IMR-90 (cell line): ENCODE measurements around the gene ACHE. TPM values are rescaled to one million over a fixed set of nuclear protein-coding genes. Genes with fewer than 3 reads are reported as not detected.

Source experiments
- ATAC-seq: fragments of 200-7000 bp; cut with Tn5 transposase; 2 replicates; pipeline ENCODE4 v1.9.1; 2020; ENCODE audit warnings: low read depth, mild to moderate bottlenecking, moderate library complexity
- BruUV-seq: library from RNA; stranded (reverse); fragments of 400-500 nt; replicated peaks from 2 replicates; lab custom pipeline; 2021; lab: Mats Ljungman, UMichigan
- CTCF ChIA-PET: fragments of 300-600 bp; formaldehyde crosslinking; extraction: SDS; loops from one replicate; lab custom pipeline; 2021; ENCODE audit warnings: antibody characterized with exemption; lab: Yijun Ruan, JAX
- POLR2A ChIA-PET: fragments of 300-600 bp; sonication (Branson Sonifier 250); formaldehyde crosslinking; loops from one replicate; lab custom pipeline; 2022; ENCODE audit warnings: antibody characterized with exemption; ENCODE audit not compliant: unreplicated experiment; lab: Charles Lee
- DNase-seq: peaks from one replicate; pipeline ENCODE4 v3.0.0; 2013
- H2AFZ ChIP-seq: replicated peaks from 2 replicates; pipeline ENCODE3; 2013; ENCODE audit warnings: low read length, mild to moderate bottlenecking; ENCODE audit not compliant: poor library complexity
- H2AK5ac ChIP-seq: 2 replicates; pipeline ENCODE4 v1.6.1; 2013; ENCODE audit warnings: low read depth, low read length, inconsistent platforms
- H2AK9ac ChIP-seq: replicated peaks from 2 replicates; pipeline ENCODE3; 2013; ENCODE audit warnings: mild to moderate bottlenecking, low read depth, low read length, moderate library complexity; ENCODE audit not compliant: poor library complexity
- H2BK120ac ChIP-seq: 2 replicates; pipeline ENCODE4 v1.6.1; 2013; ENCODE audit warnings: low read depth, low read length, inconsistent platforms
- H2BK15ac ChIP-seq: 3 replicates; pipeline ENCODE4 v1.6.1; 2013; ENCODE audit warnings: low read depth, low read length, inconsistent platforms
- H2BK20ac ChIP-seq: 2 replicates; pipeline ENCODE4 v1.6.1; 2013; ENCODE audit warnings: low read depth, mild to moderate bottlenecking, inconsistent platforms, low read length, moderate library complexity
- H2BK5ac ChIP-seq: 2 replicates; pipeline ENCODE4 v1.6.1; 2013; ENCODE audit warnings: mild to moderate bottlenecking, low read depth, low read length, inconsistent platforms; ENCODE audit not compliant: poor library complexity, severe bottlenecking
- H3K14ac ChIP-seq: replicated peaks from 2 replicates; pipeline ENCODE4 v1.6.1; 2013; ENCODE audit warnings: low read depth, low read length, inconsistent platforms
- H3K18ac ChIP-seq: 2 replicates; pipeline ENCODE4 v1.6.1; 2013; ENCODE audit warnings: low read depth, low read length, control low read depth
- H3K23ac ChIP-seq: 2 replicates; pipeline ENCODE4 v1.6.1; 2013; ENCODE audit warnings: low read depth, low read length, inconsistent platforms
- H3K27ac ChIP-seq: 2 replicates; pipeline ENCODE4 v1.5.1; 2013; ENCODE audit warnings: mild to moderate bottlenecking, control low read depth, low read length; ENCODE audit not compliant: insufficient read depth
- H3K27me3 ChIP-seq: 2 replicates; pipeline ENCODE4 v1.6.1; 2013; ENCODE audit warnings: low read length; ENCODE audit not compliant: control insufficient read depth, insufficient read depth
- H3K36me3 ChIP-seq: 2 replicates; pipeline ENCODE4 v1.6.1; 2013; ENCODE audit warnings: low read length, mixed read lengths; ENCODE audit not compliant: control insufficient read depth, insufficient read depth
- H3K4ac ChIP-seq: 2 replicates; pipeline ENCODE4 v1.6.1; 2013; ENCODE audit warnings: low read depth, low read length, inconsistent platforms
- H3K4me1 ChIP-seq: 2 replicates; pipeline ENCODE4 v1.6.1; 2013; ENCODE audit warnings: low read length, mixed read lengths; ENCODE audit not compliant: control insufficient read depth, insufficient read depth
- H3K4me2 ChIP-seq: 2 replicates; pipeline ENCODE4 v1.6.1; 2013; ENCODE audit warnings: low read depth, mild to moderate bottlenecking, control low read depth, low read length, moderate library complexity
- H3K4me3 ChIP-seq: 2 replicates; pipeline ENCODE4 v1.5.1; 2013; ENCODE audit warnings: low read depth, mild to moderate bottlenecking, control low read depth, low read length, moderate library complexity; ENCODE audit not compliant: insufficient read depth
- H3K56ac ChIP-seq: 2 replicates; pipeline ENCODE4 v1.6.1; 2013; ENCODE audit warnings: low read length, inconsistent platforms; ENCODE audit not compliant: insufficient read depth; ENCODE audit errors: extremely low read depth
- H3K79me1 ChIP-seq, 2 experiments: 2 replicates each; pipeline ENCODE4 v1.6.1; 2013; ENCODE audit warnings: low read length in 2 of 2, inconsistent platforms in 1 of 2, low read depth in 1 of 2
- H3K9ac ChIP-seq: 2 replicates; pipeline ENCODE4 v1.6.1; 2013; ENCODE audit warnings: low read depth, low read length, control low read depth
- H3K9me1 ChIP-seq: 2 replicates; pipeline ENCODE4 v1.6.1; 2013; ENCODE audit warnings: low read length, inconsistent platforms; ENCODE audit not compliant: insufficient read depth
- H3K9me3 ChIP-seq: 2 replicates; pipeline ENCODE4 v1.6.1; 2013; ENCODE audit warnings: low read length; ENCODE audit not compliant: control insufficient read depth, insufficient read depth
- H4K20me1 ChIP-seq: 2 replicates; pipeline ENCODE4 v1.6.1; 2013; ENCODE audit warnings: low read length, inconsistent platforms; ENCODE audit not compliant: insufficient read depth
- H4K5ac ChIP-seq: 2 replicates; pipeline ENCODE4 v1.6.1; 2013; ENCODE audit warnings: mild to moderate bottlenecking, low read depth, low read length, control low read depth
- H4K8ac ChIP-seq, 2 experiments: 2 replicates each; pipeline ENCODE4 v1.6.1; 2013; ENCODE audit warnings: low read depth in 2 of 2, low read length in 2 of 2, control low read depth in 1 of 2, inconsistent platforms in 1 of 2
- H4K91ac ChIP-seq: 2 replicates; pipeline ENCODE4 v1.6.1; 2013; ENCODE audit warnings: low read depth, low read length, inconsistent platforms; ENCODE audit not compliant: insufficient read depth
- BHLHE40 ChIP-seq: fragments of 150-350 bp; IDR thresholded peaks from 2 replicates; pipeline ENCODE4 v1.6.1; 2016; ENCODE audit warnings: mild to moderate bottlenecking, low read depth, low read length
- CHD1 ChIP-seq: IDR thresholded peaks from 2 replicates; pipeline ENCODE4 v1.6.1; 2012; ENCODE audit warnings: low read depth, low read length, improper control_type of control experiment
- FOS ChIP-seq: fragments of 150-350 bp; IDR thresholded peaks from 2 replicates; pipeline ENCODE4 v1.6.1; 2016; ENCODE audit warnings: low read depth, low read length
- MXI1 ChIP-seq: IDR thresholded peaks from 2 replicates; pipeline ENCODE4 v1.6.1; 2012; ENCODE audit warnings: low read depth, mild to moderate bottlenecking, low read length, moderate library complexity, borderline replicate concordance
- NFE2L2 ChIP-seq: fragments of 150-350 bp; IDR thresholded peaks from 2 replicates; pipeline ENCODE4 v1.6.1; 2016; ENCODE audit warnings: low read depth, mild to moderate bottlenecking, low read length
- POLR2A ChIP-seq: IDR thresholded peaks from 2 replicates; pipeline ENCODE4 v1.6.1; 2012; ENCODE audit warnings: mild to moderate bottlenecking, low read depth, low read length
- RAD21 ChIP-seq: IDR thresholded peaks from 2 replicates; pipeline ENCODE4 v1.6.1; 2012; ENCODE audit warnings: low read length, improper control_type of control experiment
- RCOR1 ChIP-seq: IDR thresholded peaks from 2 replicates; pipeline ENCODE4 v1.6.1; 2012; ENCODE audit warnings: mild to moderate bottlenecking, low read length, improper control_type of control experiment; ENCODE audit not compliant: insufficient replicate concordance
- RFX5 ChIP-seq: IDR thresholded peaks from 2 replicates; pipeline ENCODE4 v1.8.0; 2012; ENCODE audit warnings: low read depth, mild to moderate bottlenecking, low read length, moderate library complexity
- SMC3 ChIP-seq: fragments of 150-350 bp; IDR thresholded peaks from 2 replicates; pipeline ENCODE4 v1.6.1; 2016; ENCODE audit warnings: low read depth, mild to moderate bottlenecking, antibody characterized with exemption, low read length, moderate library complexity
- WGBS, 2 experiments: methylation state at CpG; one replicate each; pipeline versions ENCODE4 v1.1.5 to v1.1.7; 2013; ENCODE audit warnings: missing lambda C conversion rate in 2 of 2; ENCODE audit not compliant: insufficient read length in 1 of 2; ENCODE audit errors: extremely low coverage in 2 of 2; 5-methylcytosine and 5-hydroxymethylcytosine counted together
- dilution Hi-C: fragments of 300-500 bp; cut with HindIII; formaldehyde crosslinking; loops from one replicate; pipeline ENCODE4 v1.14.3; 2018; ENCODE audit warnings: low sequenced_read_pairs; ENCODE audit not compliant: unreplicated experiment
- in situ Hi-C: fragments of 300-500 bp; cut with MboI; formaldehyde crosslinking; loops from 3 replicates; pipeline ENCODE4 v1.14.3; 2019; ENCODE audit warnings: low sequenced_read_pairs, inconsistent platforms, mixed read lengths
- intact Hi-C: fragments of 100-400 bp; cut with micrococcal nuclease; formaldehyde crosslinking; loops from 2 replicates; pipeline ENCODE4 v1.10.0; 2022
- polyA plus RNA-seq, 3 experiments: library from polyadenylated mRNA; depleted of rRNA; stranded (reverse); fragments of >200 nt; gene quantifications; 2 replicates each; pipeline ENCODE4 v1.2.3, GENCODE V29; 2012; ENCODE audit warnings: low replicate concordance in 1 of 3
- total RNA-seq: library from RNA; depleted of rRNA; stranded (reverse); fragments of >200 nt; gene quantifications from 2 replicates; pipeline ENCODE4 v1.2.3, GENCODE V29; 2012
- TF ChIP-seq, protein P1 (sequence below): fragments of 150-350 bp; IDR thresholded peaks from 2 replicates; pipeline ENCODE4 v1.6.1; 2016; ENCODE audit warnings: low read depth, mild to moderate bottlenecking, low read length, moderate library complexity, borderline replicate concordance
- TF ChIP-seq, protein P2 (sequence below): fragments of 150-350 bp; IDR thresholded peaks from 2 replicates; pipeline ENCODE4 v1.6.1; 2017; ENCODE audit warnings: mild to moderate bottlenecking, antibody characterized with exemption, low read length, low read depth
- TF ChIP-seq, protein P3 (sequence below): conservative IDR thresholded peaks from 2 replicates; pipeline ENCODE4 v1.5.1; 2012; ENCODE audit warnings: mild to moderate bottlenecking, low read depth, low read length, improper control_type of control experiment

ACHE gene
- total and polyA plus RNA-seq, 2 of the 4 experiments (the other 2 are of a cell fraction): 0.41 TPM; not detected in 1

DNA sequence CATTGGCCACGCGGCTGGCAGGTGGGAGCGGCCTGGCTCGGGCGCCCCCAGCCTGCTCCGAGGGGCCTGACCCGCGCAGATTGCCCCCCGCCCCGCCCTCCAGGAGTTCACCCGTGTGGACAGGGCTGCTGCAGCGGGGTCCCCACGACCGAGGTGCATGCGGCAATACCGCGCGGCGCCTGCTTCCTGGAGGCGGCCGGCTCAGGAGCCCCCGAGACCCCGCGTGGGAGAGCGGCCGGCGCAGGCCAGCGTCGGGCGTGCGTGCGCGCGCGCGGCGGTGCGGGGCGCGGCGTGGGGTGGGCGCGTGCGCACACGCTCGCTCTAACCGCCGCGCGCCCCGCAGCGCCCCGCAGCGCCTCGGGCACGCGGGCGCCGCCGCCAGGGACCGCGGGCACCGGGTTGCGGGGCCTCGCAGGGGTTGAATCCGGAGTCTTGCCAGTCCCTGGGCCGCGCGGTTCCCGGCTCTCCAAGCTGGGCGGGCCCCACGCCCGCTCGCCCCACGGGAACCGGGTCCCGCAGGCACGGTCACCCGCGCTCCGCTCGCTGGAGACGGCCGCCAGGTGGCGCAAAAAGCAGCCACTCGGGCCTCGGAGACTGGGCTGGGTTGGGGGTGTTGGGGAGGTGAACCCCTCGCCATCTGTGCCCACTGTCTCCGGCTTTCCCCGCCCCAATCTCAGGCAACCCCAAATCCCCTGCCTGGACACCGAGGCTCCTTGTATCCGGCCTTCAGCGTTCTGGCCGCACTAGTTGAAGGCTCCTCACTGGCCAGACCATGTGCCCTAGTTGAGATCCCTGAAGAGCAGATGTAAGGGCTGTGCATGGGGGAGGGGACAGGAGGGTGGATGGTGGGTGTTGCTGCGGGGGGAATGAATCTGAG lies 1.3 kb upstream of the ACHE start:
- Histone ChIP-seq H3K4me3 (no peak overlapping the region; the same call in 1 of the 2 replicates), H3K27ac (no peak overlapping the region), H3K23ac (no peak overlapping the region), H2BK5ac (no peak overlapping the region), H3K4me1 (no peaks in the 10 kb centered on the region; the same call in 1 of the 2 replicates), H3K27me3 (peaks cover 41% of the 10 kb centered on the region), H3K4me2 (no peak overlapping the region), H3K79me1 (no peaks in the 10 kb centered on the region), H3K9me3 (peaks cover 2% of the 10 kb centered on the region; the same call in 1 of the 2 replicates), H2AFZ (peak overlapping the region; percentile 72), H2BK15ac (no peak overlapping the region), H3K36me3 (no peaks in the 10 kb centered on the region), H3K9ac (no peak overlapping the region), H3K9me1 (no peaks in the 10 kb centered on the region), H3K18ac (no peak overlapping the region), H2BK20ac (no peak overlapping the region), H3K4ac (no peak overlapping the region), H3K56ac (no peak overlapping the region), H2BK120ac (no peak overlapping the region), H2AK9ac (no peak overlapping the region), H3K14ac (no peak overlapping the region), H4K8ac (no peak overlapping the region), H4K91ac (no peak overlapping the region), H2AK5ac (no peak overlapping the region), H4K5ac (no peak overlapping the region), H4K20me1 (0 out of 2 replicates have a peak, but pooled peaks cover 4% of the 10 kb centered on the region)
- ChIA-PET POLR2A (no interaction called here), CTCF (interaction anchor here (0.6 kb wide), 1 partner anchor 161 kb away, joined by 4 read pairs; no protein-coding TSS in a partner anchor)
- intact Hi-C loops: loop anchor here (1.0 to 2.0 kb wide), 3 partner anchors 162 to 296 kb away; no protein-coding TSS in a partner anchor
- dilution Hi-C loops: no loop called here
- BruUV-seq: no TSS peak
- ATAC-seq: peak; percentile 54
- no peak for DNase-seq
- in situ Hi-C loops: loop anchor here (10.0 kb wide), 1 partner anchor 388 kb away; no protein-coding TSS in a partner anchor
- 1% methylated on average over 29 of the region's 95 CpGs; no CpG with 5 or more reads in 1 of the 2 experiments for WGBS, 2 experiments
- TF ChIP-seq RCOR1 (no peak), SMC3 (peak; percentile 67), CHD1 (no peak), BHLHE40 (no peak), POLR2A (no peak), RAD21 (peak; percentile 57), FOS (no peak), RFX5 (no peak), MXI1 (no peak), NFE2L2 (no peak)
- TF ChIP-seq, protein P1, sequence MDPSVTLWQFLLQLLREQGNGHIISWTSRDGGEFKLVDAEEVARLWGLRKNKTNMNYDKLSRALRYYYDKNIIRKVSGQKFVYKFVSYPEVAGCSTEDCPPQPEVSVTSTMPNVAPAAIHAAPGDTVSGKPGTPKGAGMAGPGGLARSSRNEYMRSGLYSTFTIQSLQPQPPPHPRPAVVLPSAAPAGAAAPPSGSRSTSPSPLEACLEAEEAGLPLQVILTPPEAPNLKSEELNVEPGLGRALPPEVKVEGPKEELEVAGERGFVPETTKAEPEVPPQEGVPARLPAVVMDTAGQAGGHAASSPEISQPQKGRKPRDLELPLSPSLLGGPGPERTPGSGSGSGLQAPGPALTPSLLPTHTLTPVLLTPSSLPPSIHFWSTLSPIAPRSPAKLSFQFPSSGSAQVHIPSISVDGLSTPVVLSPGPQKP: no peak
- TF ChIP-seq, protein P2, sequence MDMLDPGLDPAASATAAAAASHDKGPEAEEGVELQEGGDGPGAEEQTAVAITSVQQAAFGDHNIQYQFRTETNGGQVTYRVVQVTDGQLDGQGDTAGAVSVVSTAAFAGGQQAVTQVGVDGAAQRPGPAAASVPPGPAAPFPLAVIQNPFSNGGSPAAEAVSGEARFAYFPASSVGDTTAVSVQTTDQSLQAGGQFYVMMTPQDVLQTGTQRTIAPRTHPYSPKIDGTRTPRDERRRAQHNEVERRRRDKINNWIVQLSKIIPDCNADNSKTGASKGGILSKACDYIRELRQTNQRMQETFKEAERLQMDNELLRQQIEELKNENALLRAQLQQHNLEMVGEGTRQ: no peak
- TF ChIP-seq, protein P3, sequence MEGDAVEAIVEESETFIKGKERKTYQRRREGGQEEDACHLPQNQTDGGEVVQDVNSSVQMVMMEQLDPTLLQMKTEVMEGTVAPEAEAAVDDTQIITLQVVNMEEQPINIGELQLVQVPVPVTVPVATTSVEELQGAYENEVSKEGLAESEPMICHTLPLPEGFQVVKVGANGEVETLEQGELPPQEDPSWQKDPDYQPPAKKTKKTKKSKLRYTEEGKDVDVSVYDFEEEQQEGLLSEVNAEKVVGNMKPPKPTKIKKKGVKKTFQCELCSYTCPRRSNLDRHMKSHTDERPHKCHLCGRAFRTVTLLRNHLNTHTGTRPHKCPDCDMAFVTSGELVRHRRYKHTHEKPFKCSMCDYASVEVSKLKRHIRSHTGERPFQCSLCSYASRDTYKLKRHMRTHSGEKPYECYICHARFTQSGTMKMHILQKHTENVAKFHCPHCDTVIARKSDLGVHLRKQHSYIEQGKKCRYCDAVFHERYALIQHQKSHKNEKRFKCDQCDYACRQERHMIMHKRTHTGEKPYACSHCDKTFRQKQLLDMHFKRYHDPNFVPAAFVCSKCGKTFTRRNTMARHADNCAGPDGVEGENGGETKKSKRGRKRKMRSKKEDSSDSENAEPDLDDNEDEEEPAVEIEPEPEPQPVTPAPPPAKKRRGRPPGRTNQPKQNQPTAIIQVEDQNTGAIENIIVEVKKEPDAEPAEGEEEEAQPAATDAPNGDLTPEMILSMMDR: peak; percentile 63
